IgD-negative memory B cell (primary cell): Measurements from ENCODE around the gene TAF11L2. TPM values are rescaled to one million over a fixed set of nuclear protein-coding genes. Genes with fewer than 3 reads are reported as not detected.
"Not testable (repeated sequence)": the region's sequence is repeated elsewhere in the genome, so short reads cannot be mapped to it uniquely, and the experiment has no call there.

Experiments used
- H3K27ac Mint-ChIP-seq, 3 donors: one replicate each; pipeline ENCODE4 v1.8.0; 2020 to 2022; ENCODE audit warnings: mild to moderate bottlenecking in 3 of 3, mixed read lengths in 3 of 3, moderate library complexity in 1 of 3
- H3K27me3 Mint-ChIP-seq: one replicate; pipeline ENCODE4 v1.8.0; 2021; ENCODE audit warnings: mixed read lengths
- H3K36me3 Mint-ChIP-seq: one replicate; pipeline ENCODE4 v1.8.0; 2020; ENCODE audit warnings: mild to moderate bottlenecking, mixed read lengths
- H3K4me1 Mint-ChIP-seq, 3 donors: one replicate each; pipeline ENCODE4 v1.8.0; 2020 to 2022; ENCODE audit warnings: mixed read lengths in 3 of 3, mild to moderate bottlenecking in 1 of 3
- H3K4me3 Mint-ChIP-seq, 4 donors: one replicate each; pipeline ENCODE4 v1.8.0; 2020 to 2022; ENCODE audit warnings: mild to moderate bottlenecking in 4 of 4, mixed read lengths in 4 of 4, moderate library complexity in 3 of 4
- H3K9me3 Mint-ChIP-seq, 3 donors: one replicate each; pipeline ENCODE4 v1.8.0; 2020 to 2021; ENCODE audit warnings: mixed read lengths in 3 of 3, mild to moderate bottlenecking in 1 of 3
- polyA plus RNA-seq: library from polyadenylated mRNA; unstranded; fragments of 300-500 nt; fragmentation: Illumina TruSeq; gene quantifications from one replicate; pipeline ENCODE4 v1.2.3, GENCODE V29; 2021

Gene TAF11L2
- polyA plus RNA-seq, 1 donor from 2014 or later = not detected

GRCh38 chr5:17497446-17497845, 585 bp upstream of the TAF11L2 start:
- Mint-ChIP-seq H3K27me3 (no peaks in the 10 kb centered on the region), H3K9me3 (peaks cover 0 to 6% (median 3%) of the 10 kb centered on the region in 3 donors), H3K4me3 (no peak overlapping the region), H3K4me1 (peaks cover 0 to 6% (median 0%) of the 10 kb centered on the region in 3 donors), H3K27ac (no peak overlapping the region), H3K36me3 (no peaks in the 10 kb centered on the region)

- Mint-ChIP-seq H3K36me3 (no peaks in the 10 kb centered on the region), H3K27ac (no peak overlapping the region), H3K9me3 (no peaks in the 10 kb centered on the region), H3K27me3 (peaks cover 6% of the 10 kb centered on the region), H3K4me3 (no peak overlapping the region), H3K4me1 (peaks cover 0 to 2% (median 0%) of the 10 kb centered on the region in 3 donors)
Observed at GRCh38 chr5:17511775-17512325, 13.8 kb downstream of the TAF11L2 start.

GRCh38 chr5:17517526-17517925, 19.5 kb downstream of the TAF11L2 start:
- H3K9me3 Mint-ChIP-seq, H3K27me3 Mint-ChIP-seq, H3K4me3 Mint-ChIP-seq, H3K27ac Mint-ChIP-seq, H3K4me1 Mint-ChIP-seq, H3K36me3 Mint-ChIP-seq: not testable (repeated sequence)

DNA sequence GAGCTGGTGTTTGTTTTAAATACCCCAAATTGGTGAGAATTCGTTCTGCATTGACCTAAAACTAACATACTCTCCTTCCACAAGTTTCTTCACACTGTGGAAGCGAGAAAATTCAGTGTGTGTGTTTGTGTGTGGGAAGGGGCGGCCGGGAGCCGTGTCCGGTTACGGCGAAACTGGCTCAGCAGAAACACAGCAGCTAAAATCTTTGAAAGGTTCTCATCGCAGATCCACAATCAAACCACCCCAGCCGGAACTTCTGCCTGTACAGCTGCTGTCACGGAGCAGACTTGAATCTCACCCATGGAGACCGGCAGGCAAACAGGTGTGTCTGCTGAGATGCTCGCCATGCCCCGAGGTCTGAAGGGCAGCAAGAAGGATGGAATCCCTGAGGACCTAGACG, 20.0 kb downstream of the TAF11L2 start, which contains the start of gene TAF11L3:
Gene TAF11L3 (plus strand): TSS at position 301 of the 400 bp plus-strand sequence.
- H3K27me3 Mint-ChIP-seq, H3K4me1 Mint-ChIP-seq, H3K36me3 Mint-ChIP-seq, H3K9me3 Mint-ChIP-seq, H3K27ac Mint-ChIP-seq, H3K4me3 Mint-ChIP-seq: not testable (repeated sequence)

DNA sequence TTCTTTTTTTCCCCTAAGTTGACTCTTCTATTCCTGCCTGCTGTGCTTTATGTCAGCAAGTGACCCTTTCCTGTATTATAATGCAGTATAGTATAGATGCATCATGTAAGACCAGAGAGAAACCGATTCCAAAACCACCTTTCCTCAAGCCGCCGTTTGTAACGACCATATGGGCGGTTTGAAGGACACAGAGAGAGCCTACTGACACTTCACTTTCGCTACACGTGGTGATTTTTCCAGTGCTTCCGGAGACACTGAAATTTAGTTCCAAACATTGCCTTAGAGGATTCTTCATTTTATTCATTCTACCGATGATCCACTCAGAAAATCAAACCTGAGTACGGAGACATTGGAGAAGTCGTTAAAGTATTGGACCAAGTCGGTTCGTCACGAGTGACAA, 21.5 kb downstream of the TAF11L2 start:
- H3K9me3 Mint-ChIP-seq, H3K27me3 Mint-ChIP-seq: not testable (repeated sequence)

GRCh38 chr5:17521501-17521900, 23.5 kb downstream of the TAF11L2 start, which contains the start of gene TAF11L4:
TAF11L4 (plus strand) TSS chr5:17521801.
- not testable (repeated sequence) for H3K4me1 Mint-ChIP-seq, H3K27ac Mint-ChIP-seq, H3K9me3 Mint-ChIP-seq, H3K27me3 Mint-ChIP-seq, H3K36me3 Mint-ChIP-seq, H3K4me3 Mint-ChIP-seq

More for the DNA sequence above, 21.5 kb downstream of the TAF11L2 start:
- not testable (repeated sequence) for H3K4me1 Mint-ChIP-seq, H3K27ac Mint-ChIP-seq, H3K4me3 Mint-ChIP-seq, H3K36me3 Mint-ChIP-seq

DNA sequence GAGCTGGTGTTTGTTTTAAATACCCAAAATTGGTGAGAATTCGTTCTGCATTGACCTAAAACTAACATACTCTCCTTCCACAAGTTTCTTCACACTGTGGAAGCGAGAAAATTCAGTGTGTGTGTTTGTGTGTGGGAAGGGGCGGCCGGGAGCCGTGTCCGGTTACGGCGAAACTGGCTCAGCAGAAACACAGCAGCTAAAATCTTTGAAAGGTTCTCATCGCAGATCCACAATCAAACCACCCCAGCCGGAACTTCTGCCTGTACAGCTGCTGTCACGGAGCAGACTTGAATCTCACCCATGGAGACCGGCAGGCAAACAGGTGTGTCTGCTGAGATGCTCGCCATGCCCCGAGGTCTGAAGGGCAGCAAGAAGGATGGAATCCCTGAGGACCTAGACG, 26.9 kb downstream of the TAF11L2 start, which contains the start of gene TAF11L5:
Gene TAF11L5 (plus strand): TSS at position 301 of the 400 bp plus-strand sequence.
- H3K27ac Mint-ChIP-seq, H3K36me3 Mint-ChIP-seq, H3K4me3 Mint-ChIP-seq, H3K27me3 Mint-ChIP-seq, H3K4me1 Mint-ChIP-seq, H3K9me3 Mint-ChIP-seq: not testable (repeated sequence)

DNA sequence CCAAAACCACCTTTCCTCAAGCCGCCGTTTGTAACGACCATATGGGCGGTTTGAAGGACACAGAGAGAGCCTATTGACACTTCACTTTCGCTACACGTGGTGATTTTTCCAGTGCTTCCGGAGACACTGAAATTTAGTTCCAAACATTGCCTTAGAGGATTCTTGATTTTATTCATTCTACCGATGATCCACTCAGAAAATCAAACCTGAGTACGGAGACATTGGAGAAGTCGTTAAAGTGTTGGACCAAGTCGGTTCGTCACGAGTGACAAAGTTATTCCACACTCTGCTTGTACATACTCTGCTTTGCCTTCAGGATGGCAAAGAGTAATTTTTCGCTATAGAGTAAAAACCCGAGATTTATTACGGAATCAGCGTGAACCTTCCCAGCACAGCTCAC, 28.5 kb downstream of the TAF11L2 start:
- H3K9me3 Mint-ChIP-seq, H3K27me3 Mint-ChIP-seq, H3K4me3 Mint-ChIP-seq, H3K36me3 Mint-ChIP-seq, H3K4me1 Mint-ChIP-seq, H3K27ac Mint-ChIP-seq: not testable (repeated sequence)

GRCh38 chr5:17528369-17528768, 30.3 kb downstream of the TAF11L2 start, which contains the start of gene TAF11L6:
TAF11L6 (plus strand) TSS chr5:17528669.
- H3K4me3 Mint-ChIP-seq, H3K27me3 Mint-ChIP-seq, H3K36me3 Mint-ChIP-seq, H3K27ac Mint-ChIP-seq, H3K4me1 Mint-ChIP-seq, H3K9me3 Mint-ChIP-seq: not testable (repeated sequence)

Other genes starting within 250 kb of the TAF11L2 start
- gene TAF11L3, start 20.1 kb downstream of the TAF11L2 start, polyA plus RNA-seq = not detected
- not detected for gene TAF11L4, start 23.6 kb downstream of the TAF11L2 start, polyA plus RNA-seq
- not detected for gene TAF11L5, start 27.0 kb downstream of the TAF11L2 start, polyA plus RNA-seq
- not detected for gene TAF11L6, start 30.4 kb downstream of the TAF11L2 start, polyA plus RNA-seq
- not detected for gene TAF11L7, start 87.5 kb downstream of the TAF11L2 start, polyA plus RNA-seq
- gene TAF11L8, start 92.7 kb downstream of the TAF11L2 start, polyA plus RNA-seq = not detected
- gene TAF11L9, start 96.2 kb downstream of the TAF11L2 start, polyA plus RNA-seq = not detected
- gene TAF11L10, start 99.6 kb downstream of the TAF11L2 start, polyA plus RNA-seq = not detected
- gene TAF11L11, start 106.0 kb downstream of the TAF11L2 start, polyA plus RNA-seq = not detected
- not detected for gene TAF11L12, start 112.2 kb downstream of the TAF11L2 start, polyA plus RNA-seq
- not detected for gene TAF11L13, start 133.9 kb downstream of the TAF11L2 start, polyA plus RNA-seq
- gene TAF11L14, start 136.2 kb downstream of the TAF11L2 start, polyA plus RNA-seq = not detected